Activated B cell treated with CpG ODN at 0.5 μM for 24 hours (primary cell): Measurements from ENCODE around the gene C12orf57. TPM values are rescaled to one million over a fixed set of nuclear protein-coding genes. Genes with fewer than 3 reads are reported as not detected.
A peak's percentile ranks its signal among the peaks of the same experiment; 100 is the strongest.

Source experiments
- ATAC-seq: fragments of 200-7000 bp; cut with Tn5 transposase; one replicate; pipeline ENCODE4 v1.10.0; 2021; ENCODE audit warnings: low read depth, mild to moderate bottlenecking, moderate library complexity
- CTCF ChIA-PET: fragments of 350-600 bp; sonication (Branson Sonifier 250); formaldehyde crosslinking; loops from one replicate; lab custom pipeline; 2021; ENCODE audit warnings: antibody characterized with exemption; lab: Charles Lee
- POLR2A ChIA-PET: fragments of 350-600 bp; sonication (Branson Sonifier 250); formaldehyde crosslinking; loops from one replicate; lab custom pipeline; 2021; ENCODE audit warnings: antibody characterized with exemption; lab: Charles Lee
- DNase-seq: peaks from one replicate; pipeline ENCODE4 v3.0.0; 2022
- H3K27ac Mint-ChIP-seq: one replicate; pipeline ENCODE4 v1.8.0; 2020; ENCODE audit warnings: mixed read lengths
- H3K27me3 Mint-ChIP-seq: one replicate; pipeline ENCODE4 v1.8.0; 2021; ENCODE audit warnings: mixed read lengths
- H3K36me3 Mint-ChIP-seq: one replicate; pipeline ENCODE4 v1.8.0; 2021; ENCODE audit warnings: low read depth, mixed read lengths
- H3K4me1 Mint-ChIP-seq: one replicate; pipeline ENCODE4 v1.8.0; 2021; ENCODE audit warnings: mixed read lengths
- H3K4me3 Mint-ChIP-seq: one replicate; pipeline ENCODE4 v1.8.0; 2020; ENCODE audit warnings: mild to moderate bottlenecking, mixed read lengths
- H3K9me3 Mint-ChIP-seq: one replicate; pipeline ENCODE4 v1.8.0; 2020; ENCODE audit warnings: mixed read lengths
- CTCF ChIP-seq: fragments of 200-600 bp; IDR thresholded peaks from one replicate; pipeline ENCODE4 v1.8.0; 2022; ENCODE audit warnings: antibody characterized with exemption, mild to moderate bottlenecking
- intact Hi-C: fragments of 100-400 bp; cut with micrococcal nuclease; formaldehyde crosslinking; loops from one replicate; pipeline ENCODE4 v1.15.1; 2024
- total RNA-seq: library from RNA; stranded (reverse); gene quantifications from 2 replicates; pipeline ENCODE4 v1.2.3, GENCODE V29; 2022

C12orf57 gene
- total RNA-seq, 1 donor from 2014 or later, result 54.8 TPM

GRCh38 chr12:6914246-6914946 is 29.4 kb upstream of the C12orf57 start, which contains the start of gene ENO2:
ENO2 (plus strand) TSS chr12:6914580; CDS start chr12:6915833, 1,253 bp downstream.
- Mint-ChIP-seq H3K4me3 (peak within 1 kb of the TSS; percentile 90), H3K36me3 (peaks cover 13% of the 10 kb centered on the region), H3K27me3 (peaks cover 2% of the 10 kb centered on the region), H3K4me1 (peaks cover 30% of the 10 kb centered on the region), H3K9me3 (no peaks in the 10 kb centered on the region), H3K27ac (peak within 1 kb of the TSS; percentile 61)
- ChIA-PET CTCF (interaction anchor here (0.9 to 1.3 kb wide), 3 partner anchors 9 to 45 kb away, joined by 3 to 5 read pairs (median 3); no protein-coding TSS in a partner anchor), POLR2A (interaction anchor here (0.5 to 2.4 kb wide), 16 partner anchors 9 to 1022 kb away, joined by 3 to 13 read pairs (median 4); partner anchors contain the start of genes ATN1, C12orf57, LRRC23 and RNU7-1)
- peak; percentile 71 for DNase-seq
- no peak for TF ChIP-seq CTCF
- peak; percentile 93 for ATAC-seq
- intact Hi-C loops, result loop anchor here (1.0 kb wide), 3 partner anchors 10 to 41 kb away; partner anchors contain the start of genes LRRC23 and SPSB2

- Mint-ChIP-seq H3K27ac (peak overlapping the region; percentile 50), H3K36me3 (peaks cover 19% of the 10 kb centered on the region), H3K4me1 (peaks cover 34% of the 10 kb centered on the region), H3K27me3 (peaks cover 2% of the 10 kb centered on the region), H3K9me3 (no peaks in the 10 kb centered on the region), H3K4me3 (peak overlapping the region; percentile 90)
- DNase-seq (no peak), ATAC-seq (peak; percentile 4)
- no peak for TF ChIP-seq CTCF
- ChIA-PET CTCF (interaction anchor here (1.3 to 1.8 kb wide), 2 partner anchors 10 kb away, joined by 3 to 5 read pairs; no protein-coding TSS in a partner anchor), POLR2A (interaction anchor here (0.6 to 3.1 kb wide), 9 partner anchors 9 to 229 kb away, joined by 4 to 13 read pairs (median 7); partner anchors contain the start of genes ATN1, C12orf57, LRRC23 and RNU7-1)
- intact Hi-C loops, result loop anchor here (1.0 kb wide), 3 partner anchors 9 to 42 kb away; partner anchors contain the start of genes LRRC23 and SPSB2
These were observed 28.7 kb upstream of the C12orf57 start for GRCh38 chr12:6914947-6915788.

- CTCF ChIA-PET, result interaction anchor here (1.8 kb wide), 1 partner anchor 9 kb away, joined by 5 read pairs; no protein-coding TSS in a partner anchor
- H3K4me3 Mint-ChIP-seq, result peak overlapping the region; percentile 60
- POLR2A ChIA-PET, result interaction anchor here (2.0 to 3.1 kb wide), 4 partner anchors 11 to 43 kb away, joined by 7 to 13 read pairs (median 9); partner anchors contain the start of genes C12orf57, LRRC23, RNU7-1 and SPSB2
- intact Hi-C loops, result no loop called here
- H3K27me3 Mint-ChIP-seq, result peaks cover 2% of the 10 kb centered on the region
- H3K36me3 Mint-ChIP-seq, result peaks cover 19% of the 10 kb centered on the region
- H3K4me1 Mint-ChIP-seq, result peaks cover 34% of the 10 kb centered on the region
- TF ChIP-seq CTCF, result no peak
- no peak for DNase-seq
- no peak overlapping the region for H3K27ac Mint-ChIP-seq
- ATAC-seq, result no peak
- H3K9me3 Mint-ChIP-seq, result no peaks in the 10 kb centered on the region
These were observed 28.0 kb upstream of the C12orf57 start for GRCh38 chr12:6915789-6916285.

- ChIA-PET POLR2A (interaction anchor here (0.7 to 3.1 kb wide), 5 partner anchors 20 to 96 kb away, joined by 3 to 15 read pairs (median 9); partner anchors contain the start of genes C12orf57, RNU7-1 and SPSB2), CTCF (interaction anchor here (1.8 kb wide), 1 partner anchor 9 kb away, joined by 5 read pairs; no protein-coding TSS in a partner anchor)
- Mint-ChIP-seq H3K4me3 (no peak overlapping the region), H3K36me3 (peaks cover 19% of the 10 kb centered on the region), H3K27me3 (peaks cover 2% of the 10 kb centered on the region), H3K27ac (peak overlapping the region; percentile 46), H3K9me3 (no peaks in the 10 kb centered on the region), H3K4me1 (peaks cover 40% of the 10 kb centered on the region)
- ATAC-seq, result no peak
- intact Hi-C loops, result no loop called here
- TF ChIP-seq CTCF, result no peak
- DNase-seq, result no peak
These were observed 27.2 kb upstream of the C12orf57 start for GRCh38 chr12:6916426-6917200.
